Measurements from ENCODE around the gene UBC. TPM values are rescaled to one million over a fixed set of nuclear protein-coding genes. Genes with fewer than 3 reads are reported as not detected.

Gene UBC
- total and polyA plus RNA-seq, 9 of the 15 experiments (the other 6 are each of a cell fraction or from before 2014, with no cell fraction given), result 533 to 1,153 (median 813) TPM

- no peak for TF ChIP-seq ZSCAN32 (CRISPR knock-in tag; IDR thresholded peaks at IDR 0.05)
- TF ChIP-seq GABPB2 (CRISPR knock-in tag; conservative IDR thresholded peaks at IDR 0.05), result no peak
- no peak for TF ChIP-seq ZNF436 (CRISPR knock-in tag; IDR thresholded peaks at IDR 0.05)
- TF ChIP-seq HSF4 (CRISPR knock-in tag; IDR thresholded peaks at IDR 0.05; ENCODE audit: borderline replicate concordance), result peak; percentile 76; the same call in 1 of the 2 replicates
- peak; percentile 65; the same call in 1 of the 2 replicates for TF ChIP-seq ZNF395 (CRISPR knock-in tag; IDR thresholded peaks at IDR 0.05)
- no peak for TF ChIP-seq ZFPM2 (CRISPR knock-in tag; IDR thresholded peaks at IDR 0.05)
- TF ChIP-seq NR2C1 (IDR thresholded peaks at IDR 0.05), result no peak
- no peak; the same call in 1 of the 2 replicates for TF ChIP-seq NR2C1 (tag; IDR thresholded peaks at IDR 0.05)
- peak; percentile 64 for TF ChIP-seq NFE2 (IDR thresholded peaks at IDR 0.05; ENCODE audit: low read depth)
- TF ChIP-seq TRIM28 (IDR thresholded peaks at IDR 0.05), result 0 out of 2 replicates have a peak, but pooled peaks have one; percentile 27
- peak; percentile 93 for TF ChIP-seq JUND (IDR thresholded peaks at IDR 0.05; ENCODE audit: borderline replicate concordance, low read depth, low read length)
- peak; percentile 91; the same call in 2 of the 3 replicates for TF ChIP-seq JUND (tag; IDR thresholded peaks at IDR 0.05; ENCODE audit: borderline replicate concordance, low read depth, low read length)
- peak; percentile 76; the same call in 1 of the 2 replicates for TF ChIP-seq MITF (IDR thresholded peaks at IDR 0.05)
- TF ChIP-seq ZFP36 (IDR thresholded peaks at IDR 0.05; ENCODE audit: low read depth, low read length, partially characterized antibody), result peak; percentile 95
- TF ChIP-seq ZKSCAN8 (CRISPR knock-in tag; IDR thresholded peaks at IDR 0.05), result no peak
- TF ChIP-seq RBM25 (IDR thresholded peaks at IDR 0.05; ENCODE audit: low read depth, low read length, severe bottlenecking), result no peak
- TF ChIP-seq CBFA2T3 (IDR thresholded peaks at IDR 0.05), result no peak; the same call in 1 of the 2 replicates
- no peak for TF ChIP-seq POLR3A (IDR thresholded peaks at IDR 0.05; ENCODE audit: borderline replicate concordance, extremely low read depth, insufficient read depth, insufficient read length)
Measured at GRCh38 chr12:124869059-124869665, 45.3 kb downstream of the UBC start (continued).

Data from K562 (cell line).